HUES64 (cell line): ENCODE data around the gene ANKRD39.

Source experiments
- H3K27ac ChIP-seq: 2 replicates; pipeline ENCODE4 v1.7.0; 2013; ENCODE audit warnings: low read depth, low read length, inconsistent platforms
- H3K27me3 ChIP-seq: 2 replicates; pipeline ENCODE4 v1.6.1; 2013; ENCODE audit warnings: mild to moderate bottlenecking, low read length; ENCODE audit not compliant: insufficient read depth
- H3K36me3 ChIP-seq: 2 replicates; pipeline ENCODE4 v1.6.1; 2013; ENCODE audit warnings: mild to moderate bottlenecking, low read length; ENCODE audit not compliant: insufficient read depth
- H3K4me1 ChIP-seq: 2 replicates; pipeline ENCODE4 v1.6.1; 2013; ENCODE audit warnings: mild to moderate bottlenecking, low read length, moderate library complexity; ENCODE audit not compliant: insufficient read depth
- H3K4me3 ChIP-seq: 2 replicates; pipeline ENCODE4 v1.5.1; 2013; ENCODE audit warnings: mild to moderate bottlenecking, low read length, moderate library complexity
- H3K9ac ChIP-seq: 2 replicates; pipeline ENCODE4 v1.6.1; 2013; ENCODE audit warnings: mild to moderate bottlenecking, low read depth, low read length
- H3K9me3 ChIP-seq: 2 replicates; pipeline ENCODE4 v1.6.1; 2013; ENCODE audit warnings: low read depth, low read length; ENCODE audit not compliant: insufficient read depth
- WGBS: fragments of 150-250, 120-280 bp; methylation state at CpG from one replicate; pipeline ENCODE4 v1.1.7; 2013; ENCODE audit warnings: missing lambda C conversion rate; 5-methylcytosine and 5-hydroxymethylcytosine counted together

ANKRD39 gene

GRCh38 chr2:96885432-96886347 lies 27.9 kb upstream of the ANKRD39 start:
- Histone ChIP-seq H3K27me3 (no peaks in the 10 kb centered on the region), H3K9me3 (no peaks in the 10 kb centered on the region), H3K9ac (no peak overlapping the region), H3K27ac (no peak overlapping the region), H3K4me3 (no peak overlapping the region), H3K4me1 (peaks cover 33% of the 10 kb centered on the region), H3K36me3 (no peaks in the 10 kb centered on the region)
- WGBS = 92% methylated on average over 23 of the region's 23 CpGs

- H3K27me3 ChIP-seq = no peaks in the 10 kb centered on the region
- no peaks in the 10 kb centered on the region for H3K9me3 ChIP-seq
- no peaks in the 10 kb centered on the region for H3K36me3 ChIP-seq
- 92% methylated on average over 19 of the region's 19 CpGs for WGBS
- no peak overlapping the region for H3K27ac ChIP-seq
- no peak overlapping the region for H3K4me3 ChIP-seq
- H3K4me1 ChIP-seq = peaks cover 39% of the 10 kb centered on the region
- no peak overlapping the region for H3K9ac ChIP-seq
Observed at GRCh38 chr2:96884299-96885094, 26.7 kb upstream of the ANKRD39 start.

- WGBS = 89% methylated on average over 8 of the region's 9 CpGs
- Histone ChIP-seq H3K9me3 (no peaks in the 10 kb centered on the region), H3K36me3 (no peaks in the 10 kb centered on the region), H3K4me3 (no peak overlapping the region), H3K27ac (no peak overlapping the region), H3K27me3 (no peaks in the 10 kb centered on the region), H3K4me1 (peaks cover 39% of the 10 kb centered on the region), H3K9ac (no peak overlapping the region)
Observed at GRCh38 chr2:96883306-96883705, 25.5 kb upstream of the ANKRD39 start.

- H3K4me3 ChIP-seq = no peak overlapping the region
- H3K9ac ChIP-seq = no peak overlapping the region
- H3K9me3 ChIP-seq = no peaks in the 10 kb centered on the region
- H3K36me3 ChIP-seq = no peaks in the 10 kb centered on the region
- peaks cover 35% of the 10 kb centered on the region for H3K4me1 ChIP-seq
- H3K27ac ChIP-seq = no peak overlapping the region
- 79% methylated on average over 8 of the region's 8 CpGs for WGBS
- H3K27me3 ChIP-seq = no peaks in the 10 kb centered on the region
Observed at GRCh38 chr2:96882906-96883305, 25.1 kb upstream of the ANKRD39 start.

GRCh38 chr2:96882230-96882629 lies 24.4 kb upstream of the ANKRD39 start:
- no peaks in the 10 kb centered on the region for H3K36me3 ChIP-seq
- no peak overlapping the region for H3K4me3 ChIP-seq
- 32% methylated on average over 12 of the region's 12 CpGs for WGBS
- H3K9ac ChIP-seq = no peak overlapping the region
- no peaks in the 10 kb centered on the region for H3K27me3 ChIP-seq
- peaks cover 30% of the 10 kb centered on the region for H3K4me1 ChIP-seq
- H3K9me3 ChIP-seq = no peaks in the 10 kb centered on the region
- peak overlapping the region; percentile 74 for H3K27ac ChIP-seq

- Histone ChIP-seq H3K9me3 (no peaks in the 10 kb centered on the region), H3K27ac (peak overlapping the region; percentile 74), H3K9ac (peak overlapping the region; percentile 23; the same call in 1 of the 2 replicates), H3K4me3 (peak overlapping the region; percentile 24; the same call in 1 of the 2 replicates), H3K36me3 (no peaks in the 10 kb centered on the region), H3K27me3 (no peaks in the 10 kb centered on the region), H3K4me1 (peaks cover 36% of the 10 kb centered on the region)
- WGBS = 13% methylated on average over 6 of the region's 10 CpGs
Observed at GRCh38 chr2:96881349-96882195, 23.8 kb upstream of the ANKRD39 start.

GRCh38 chr2:96880891-96881273 lies 23.1 kb upstream of the ANKRD39 start:
- Histone ChIP-seq H3K27ac (peak overlapping the region; percentile 71), H3K36me3 (no peaks in the 10 kb centered on the region), H3K27me3 (no peaks in the 10 kb centered on the region), H3K9ac (peak overlapping the region; percentile 23; the same call in 1 of the 2 replicates), H3K4me1 (peaks cover 41% of the 10 kb centered on the region), H3K9me3 (no peaks in the 10 kb centered on the region), H3K4me3 (no peak overlapping the region)
- WGBS = 85% methylated on average over 6 of the region's 6 CpGs

GRCh38 chr2:96879545-96880040 lies 21.8 kb upstream of the ANKRD39 start:
- no peak overlapping the region for H3K9ac ChIP-seq
- peaks cover 51% of the 10 kb centered on the region for H3K4me1 ChIP-seq
- no peaks in the 10 kb centered on the region for H3K9me3 ChIP-seq
- H3K36me3 ChIP-seq = no peaks in the 10 kb centered on the region
- H3K27ac ChIP-seq = no peak overlapping the region
- no peak overlapping the region for H3K4me3 ChIP-seq
- WGBS = 93% methylated on average over 18 of the region's 18 CpGs
- no peaks in the 10 kb centered on the region for H3K27me3 ChIP-seq

GRCh38 chr2:96878796-96879544 lies 21.2 kb upstream of the ANKRD39 start:
- 92% methylated on average over 22 of the region's 22 CpGs for whole genome bisulfite sequencing
- no peaks in the 10 kb centered on the region for H3K36me3 ChIP-seq
- H3K27me3 ChIP-seq = no peaks in the 10 kb centered on the region
- H3K27ac ChIP-seq = no peak overlapping the region
- H3K4me1 ChIP-seq = peaks cover 57% of the 10 kb centered on the region
- no peak overlapping the region for H3K9ac ChIP-seq
- H3K4me3 ChIP-seq = no peak overlapping the region
- H3K9me3 ChIP-seq = no peaks in the 10 kb centered on the region

GRCh38 chr2:96878171-96878570 lies 20.4 kb upstream of the ANKRD39 start:
- Histone ChIP-seq H3K9me3 (no peaks in the 10 kb centered on the region), H3K9ac (no peak overlapping the region), H3K27ac (no peak overlapping the region), H3K27me3 (no peaks in the 10 kb centered on the region), H3K36me3 (no peaks in the 10 kb centered on the region), H3K4me3 (no peak overlapping the region), H3K4me1 (peaks cover 65% of the 10 kb centered on the region)
- 88% methylated on average over 7 of the region's 7 CpGs for WGBS
